SH-SY5Y (cell line): Measurements from ENCODE around the gene ABAT.

ENCODE experiments used
- GATA2 ChIP-seq: IDR thresholded peaks from 2 replicates; pipeline ENCODE4 v1.6.1; 2011; ENCODE audit warnings: mild to moderate bottlenecking, low read depth, low read length
- GATA3 ChIP-seq: IDR thresholded peaks from 2 replicates; pipeline ENCODE4 v1.6.1; 2011; ENCODE audit warnings: low read depth, mild to moderate bottlenecking, low read length, moderate library complexity

Gene ABAT

DNA sequence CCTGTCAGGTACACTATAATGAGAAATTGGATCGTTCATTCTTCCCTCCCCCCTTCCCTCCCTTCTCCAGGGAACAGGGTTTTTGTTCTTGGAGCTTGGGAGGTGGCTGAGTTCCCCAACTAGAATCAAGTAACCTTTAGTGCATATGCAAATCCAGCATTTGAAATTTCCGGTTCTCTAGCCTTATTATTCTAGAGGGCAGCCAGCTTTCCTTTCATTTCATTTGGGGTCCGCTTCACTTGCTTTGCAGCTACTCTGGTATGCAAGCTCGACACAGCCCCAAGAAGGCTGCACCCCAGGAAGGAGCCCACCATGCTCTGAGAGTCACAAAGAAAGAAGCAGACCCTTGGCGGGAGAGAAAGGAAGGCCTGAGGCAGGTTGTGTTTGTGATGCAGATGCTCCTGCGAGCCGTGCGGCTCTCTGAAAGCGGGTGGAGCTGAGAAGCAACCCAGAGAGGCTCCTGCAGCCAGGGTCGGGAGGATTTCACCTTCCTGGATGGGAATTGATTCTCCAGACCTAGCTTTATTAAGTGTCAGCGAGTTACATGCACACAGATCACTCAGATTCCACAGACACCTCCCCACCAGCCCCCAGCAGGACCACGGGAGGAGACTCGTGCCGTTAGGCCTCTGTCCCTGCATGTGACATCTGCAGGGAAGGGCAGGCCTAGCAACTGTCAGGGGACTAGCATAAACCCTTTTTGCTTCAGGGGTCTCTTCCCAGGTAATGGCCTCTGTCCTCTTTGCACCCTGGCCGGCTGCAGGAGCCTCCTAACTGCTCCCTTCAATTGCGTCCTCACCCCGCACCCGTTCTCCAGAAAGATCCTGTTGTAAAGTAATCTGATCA lies 157.7 kb downstream of the ABAT start:
- no peak for TF ChIP-seq GATA3

DNA sequence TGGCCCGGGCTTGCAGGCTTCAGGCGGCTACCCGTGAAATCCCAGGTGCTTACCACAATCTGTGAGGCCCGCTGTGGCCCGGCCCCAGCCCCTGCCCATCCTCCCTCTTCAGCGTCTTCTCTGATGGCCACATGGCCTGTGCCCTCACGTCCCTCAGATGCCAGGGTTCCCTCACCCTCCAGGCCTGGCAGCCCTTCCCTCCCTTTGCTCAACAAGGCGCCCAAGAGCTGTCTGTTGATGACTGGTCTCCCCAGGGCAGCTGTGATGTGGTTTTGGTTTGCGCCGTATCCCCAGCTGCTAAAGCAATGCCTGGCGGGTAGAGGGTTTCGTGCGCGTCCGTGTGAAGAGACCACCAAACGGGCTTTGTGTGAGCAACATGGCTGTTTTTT lies 158.3 kb downstream of the ABAT start:
- TF ChIP-seq GATA3, result no peak
- no peak for TF ChIP-seq GATA2
